ENCODE measurements around the gene ADPRS.

ADPRS gene

GRCh38 chr1:36092798-36093185 lies 4.1 kb downstream of the ADPRS start:
- H3K4me3 ChIP-seq (ENCODE audit: low read depth, low read length) = no peak overlapping the region

DNA sequence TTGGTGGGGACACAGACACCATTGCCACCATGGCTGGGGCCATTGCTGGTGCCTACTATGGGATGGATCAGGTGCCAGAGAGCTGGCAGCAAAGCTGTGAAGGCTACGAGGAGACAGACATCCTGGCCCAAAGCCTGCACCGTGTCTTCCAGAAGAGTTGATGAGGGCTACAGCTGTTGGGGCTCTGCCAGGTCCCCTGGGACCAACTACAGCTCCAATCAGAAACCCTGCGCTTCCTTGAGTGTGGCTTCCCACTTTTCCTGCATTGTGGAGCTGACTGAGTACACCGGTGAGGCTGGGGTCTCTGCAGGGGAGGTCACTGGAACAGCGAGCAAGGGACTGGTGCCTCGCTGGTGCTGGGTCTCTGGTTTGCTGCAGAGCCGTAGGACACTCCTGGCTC lies 4.5 kb downstream of the ADPRS start:
- no peak overlapping the region for H3K4me3 ChIP-seq (ENCODE audit: low read depth, low read length)
- no peak for TF ChIP-seq CTCF (IDR thresholded peaks at IDR 0.05; ENCODE audit: borderline replicate concordance, insufficient read depth, low read depth, low read length)

More at GRCh38 chr1:36092798-36093185, 4.1 kb downstream of the ADPRS start:
- no peak for TF ChIP-seq CTCF (IDR thresholded peaks at IDR 0.05; ENCODE audit: borderline replicate concordance, insufficient read depth, low read depth, low read length)

GRCh38 chr1:36093929-36094328 lies 5.2 kb downstream of the ADPRS start:
- TF ChIP-seq CTCF (IDR thresholded peaks at IDR 0.05; ENCODE audit: borderline replicate concordance, insufficient read depth, low read depth, low read length) = no peak

DNA sequence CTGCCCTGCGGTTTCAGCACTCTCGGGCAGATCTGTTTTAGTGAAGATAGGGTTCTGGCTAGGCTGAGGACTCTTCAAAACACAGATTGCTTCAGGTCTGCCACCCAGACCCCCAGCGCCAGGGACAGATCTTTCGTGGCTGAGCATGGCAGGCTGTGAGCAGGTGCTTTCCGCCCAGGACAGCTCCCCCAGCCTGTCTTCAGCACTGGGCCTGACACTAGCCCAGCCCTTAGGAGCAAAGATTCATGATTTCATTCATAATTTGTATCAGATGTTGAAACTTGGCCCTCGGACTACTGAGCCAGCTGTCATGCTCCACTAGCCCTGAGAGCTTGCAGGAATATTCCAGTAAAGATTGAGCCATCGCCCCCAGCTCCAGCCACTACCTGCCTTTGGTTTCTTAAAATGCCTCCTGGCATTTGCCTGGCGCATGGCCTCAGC lies 5.9 kb downstream of the ADPRS start:
- H3K4me3 ChIP-seq (ENCODE audit: low read depth, low read length) = no peak overlapping the region
- TF ChIP-seq CTCF (IDR thresholded peaks at IDR 0.05; ENCODE audit: borderline replicate concordance, insufficient read depth, low read depth, low read length) = no peak

More at GRCh38 chr1:36093929-36094328, 5.2 kb downstream of the ADPRS start:
- H3K4me3 ChIP-seq (ENCODE audit: low read depth, low read length) = no peak overlapping the region

DNA sequence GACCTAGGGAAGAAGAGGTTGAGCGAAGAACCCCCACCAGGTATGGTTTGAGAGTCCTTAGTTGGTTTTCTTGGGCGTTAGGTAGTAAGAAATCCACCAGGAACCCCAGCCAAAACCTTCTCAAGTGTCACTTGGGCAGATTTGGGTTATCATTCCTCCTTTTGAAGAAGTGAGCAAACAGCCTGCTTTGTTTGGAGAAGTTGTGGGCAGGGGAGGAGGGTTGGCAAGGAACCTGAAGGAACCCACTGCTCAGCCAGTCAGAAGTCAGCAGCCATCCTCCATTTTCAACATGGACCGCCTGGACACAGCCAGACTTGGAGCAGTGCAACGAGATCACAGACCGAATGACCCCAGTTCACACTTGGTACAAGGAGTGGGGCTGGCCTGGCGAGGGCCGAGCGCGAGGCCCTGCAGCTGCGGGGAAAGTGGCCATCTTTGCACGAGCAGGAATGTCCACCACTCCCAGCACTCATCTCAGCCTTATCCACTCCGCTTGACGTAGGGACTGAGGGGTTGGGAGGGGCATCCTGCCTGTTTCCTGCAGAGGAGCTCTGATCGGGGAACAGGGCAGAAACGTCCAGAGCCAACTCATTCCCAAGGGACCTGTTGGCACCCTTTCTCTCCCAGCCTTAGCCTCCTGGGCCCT lies 7.2 kb downstream of the ADPRS start:
- no peak overlapping the region for H3K4me3 ChIP-seq (ENCODE audit: low read depth, low read length)

GRCh38 chr1:36096500-36097432 lies 8.1 kb downstream of the ADPRS start:
- peak; percentile 27; the same call in 1 of the 2 replicates for TF ChIP-seq CTCF (IDR thresholded peaks at IDR 0.05; ENCODE audit: borderline replicate concordance, insufficient read depth, low read depth, low read length)
- H3K4me3 ChIP-seq (ENCODE audit: low read depth, low read length) = no peak overlapping the region

More for the DNA sequence above, 7.2 kb downstream of the ADPRS start:
- no peak for TF ChIP-seq CTCF (IDR thresholded peaks at IDR 0.05; ENCODE audit: borderline replicate concordance, insufficient read depth, low read depth, low read length)

Data from GM12875 (cell line).